GM23338 (cell line): Measurements from ENCODE around the gene MPRIP.

Source experiments
- CREB1 ChIP-seq: fragments of 250-450 bp; sonication (Bioruptor Pico); IDR thresholded peaks from 2 replicates; pipeline ENCODE4 v1.5.0; 2020; ENCODE audit warnings: low read depth, mild to moderate bottlenecking, moderate library complexity
- CTCF ChIP-seq, 2 experiments: fragments of 200-600 bp in 1 of 2; sonication (generic) in 1 of 2; conservative IDR thresholded peaks; 2 replicates each; pipeline versions ENCODE4 v1.5.1 to v1.6.1; 2016 to 2017; ENCODE audit warnings: antibody characterized with exemption in 2 of 2, low read depth in 2 of 2, mild to moderate bottlenecking in 2 of 2, moderate library complexity in 1 of 2
- ETS1 ChIP-seq: IDR thresholded peaks from 2 replicates; pipeline ENCODE4 v1.6.1; 2016; ENCODE audit warnings: antibody characterized with exemption
- EZH2 ChIP-seq: fragments of 200-600 bp; sonication (generic); IDR thresholded peaks from one replicate; pipeline ENCODE4 v1.8.0; 2017; ENCODE audit warnings: antibody characterized with exemption, mild to moderate bottlenecking, low read depth; ENCODE audit not compliant: unreplicated experiment
- EZH2phosphoT487 ChIP-seq: fragments of 200-600 bp; sonication (generic); IDR thresholded peaks from one replicate; pipeline ENCODE4 v1.8.1; 2018; ENCODE audit warnings: antibody characterized with exemption; ENCODE audit not compliant: unreplicated experiment
- JUNB ChIP-seq: IDR thresholded peaks from one replicate; pipeline ENCODE4 v1.6.1; 2016; ENCODE audit warnings: antibody characterized with exemption; ENCODE audit not compliant: unreplicated experiment
- NANOG ChIP-seq: IDR thresholded peaks from 2 replicates; pipeline ENCODE4 v1.6.1; 2016; ENCODE audit warnings: antibody characterized with exemption, borderline replicate concordance
- POLR2AphosphoS5 ChIP-seq: IDR thresholded peaks from 2 replicates; pipeline ENCODE4 v1.6.1; 2016; ENCODE audit warnings: antibody characterized with exemption, low read depth
- REST ChIP-seq: IDR thresholded peaks from one replicate; pipeline ENCODE4 v1.6.1; 2018; ENCODE audit warnings: antibody characterized with exemption; ENCODE audit not compliant: unreplicated experiment
- STAT1 ChIP-seq: IDR thresholded peaks from one replicate; pipeline ENCODE4 v1.6.1; 2016; ENCODE audit warnings: antibody characterized with exemption; ENCODE audit not compliant: unreplicated experiment
- ZNF114 ChIP-seq: fragments of 250-450 bp; sonication (Bioruptor Pico); IDR thresholded peaks from 2 replicates; pipeline ENCODE4 v1.5.0; 2020; ENCODE audit warnings: mild to moderate bottlenecking, moderate library complexity
- ZNF331 ChIP-seq: fragments of 250-450 bp; sonication (Bioruptor Pico); IDR thresholded peaks from 2 replicates; pipeline ENCODE4 v1.5.0; 2020; ENCODE audit warnings: low read depth, mild to moderate bottlenecking, moderate library complexity
- ZNF462 ChIP-seq: fragments of 250-450 bp; sonication (Bioruptor Pico); IDR thresholded peaks from 2 replicates; pipeline ENCODE4 v1.5.0; 2020; ENCODE audit warnings: mild to moderate bottlenecking, moderate library complexity

GRCh38 chr17:17039911-17040310, 2.3 kb upstream of the MPRIP start:
- TF ChIP-seq CTCF (conservative IDR thresholded peaks at IDR 0.05; ENCODE audit: low read depth in 2 of 2) (no peak), POLR2AphosphoS5 (no peak), EZH2 (no peak), EZH2phosphoT487 (no peak), REST (no peak), ZNF462 (CRISPR knock-in tag) (no peak), ETS1 (no peak), CREB1 (CRISPR knock-in tag) (no peak), JUNB (no peak), ZNF114 (CRISPR knock-in tag) (no peak), ZNF331 (CRISPR knock-in tag) (no peak), NANOG (no peak), STAT1 (no peak)
